GM18526 (cell line): ENCODE data around the gene LY6G6F.
A peak's percentile ranks its signal among the peaks of the same experiment; 100 is the strongest.

ENCODE experiments used
- POLR2A ChIP-seq: IDR thresholded peaks from 3 replicates; pipeline ENCODE4 v1.6.1; 2011; ENCODE audit not compliant: insufficient read length; ENCODE audit errors: extremely low read depth

The LY6G6F gene

DNA sequence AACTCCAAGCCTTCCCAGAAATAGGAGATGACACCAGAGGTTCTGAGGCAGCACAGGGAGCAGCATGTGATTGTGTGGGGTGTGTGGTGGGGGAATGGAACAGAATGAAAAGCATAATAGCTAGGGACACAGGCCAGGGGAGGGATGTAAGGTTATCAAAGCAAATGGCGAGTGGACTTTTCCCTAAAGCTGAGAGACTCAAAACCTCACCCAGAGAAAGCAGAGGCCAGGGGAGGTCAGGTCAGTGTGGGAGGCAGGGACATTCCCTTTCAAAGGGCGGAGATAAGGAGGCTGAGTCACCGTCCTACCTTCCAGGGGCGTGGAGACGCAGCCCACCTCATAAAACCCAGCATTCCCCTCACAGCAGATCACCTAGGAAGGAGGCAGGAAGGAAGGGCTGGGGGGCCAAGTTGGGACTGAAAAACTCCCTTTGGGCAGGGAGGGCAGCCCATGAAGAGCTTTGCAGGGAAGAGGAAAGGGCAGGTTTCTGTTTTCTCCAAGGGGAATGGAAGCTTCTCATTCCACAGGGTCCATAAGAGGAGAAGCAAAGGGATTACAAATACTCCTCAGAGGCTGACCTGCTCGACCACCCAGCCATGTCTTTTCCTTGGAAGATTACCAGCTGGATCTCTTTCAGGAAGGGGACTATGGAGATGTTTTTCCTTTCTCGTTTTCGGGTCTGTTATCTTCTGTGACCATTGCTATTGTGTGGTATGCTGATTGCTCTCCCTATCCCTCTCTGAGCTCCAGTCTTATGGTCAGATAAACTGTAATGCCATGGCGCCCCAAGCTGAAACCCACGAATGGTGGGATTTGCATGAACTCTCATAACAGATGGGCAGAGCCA lies 16.2 kb upstream of the LY6G6F start:
- TF ChIP-seq POLR2A = no peak

DNA sequence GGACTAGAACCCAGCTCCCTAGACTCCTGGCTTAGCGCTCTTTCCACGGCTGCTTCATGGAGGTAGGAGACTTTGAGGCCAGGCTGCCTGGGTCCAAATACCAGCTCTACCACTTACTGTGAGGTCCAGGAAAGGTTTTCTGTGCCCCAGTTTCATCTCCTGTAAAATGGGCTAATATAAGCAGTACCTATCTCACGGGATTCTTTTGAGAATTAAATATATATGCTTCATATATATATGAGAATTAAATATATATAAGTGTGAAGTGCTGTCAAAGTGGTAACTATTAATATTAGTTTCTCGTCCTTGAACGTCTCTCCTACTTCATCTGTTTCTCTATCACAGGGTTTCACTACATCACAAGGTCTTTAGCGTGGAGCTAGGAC lies 15.6 kb upstream of the LY6G6F start:
- TF ChIP-seq POLR2A = no peak

DNA sequence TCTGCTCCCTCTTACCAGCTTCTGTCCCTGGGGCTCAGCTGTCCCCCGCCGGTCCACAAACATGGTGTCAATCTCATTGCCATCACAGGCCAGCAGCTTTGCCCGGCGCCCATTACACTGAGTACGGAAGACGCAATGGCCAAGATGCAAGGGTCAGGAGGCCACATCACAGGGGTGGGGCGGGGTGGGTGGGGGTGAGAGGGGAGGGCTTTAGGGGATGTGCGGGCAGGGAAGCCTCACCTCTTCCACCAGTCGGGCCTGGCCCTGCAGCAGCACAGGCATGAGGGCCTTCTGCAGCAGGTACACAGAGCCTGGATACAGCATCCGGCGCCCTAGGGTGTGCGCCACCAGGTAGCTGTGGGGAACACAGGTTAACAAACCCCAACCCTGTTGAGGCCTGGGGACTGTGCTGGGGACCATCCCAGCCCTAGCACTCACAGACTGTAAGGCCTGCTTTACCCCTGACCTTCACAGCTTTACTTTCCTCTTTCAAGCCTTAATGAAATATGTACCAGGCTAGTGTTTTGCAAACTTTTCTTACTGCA lies 15.0 kb upstream of the LY6G6F start:
- TF ChIP-seq POLR2A = no peak

DNA sequence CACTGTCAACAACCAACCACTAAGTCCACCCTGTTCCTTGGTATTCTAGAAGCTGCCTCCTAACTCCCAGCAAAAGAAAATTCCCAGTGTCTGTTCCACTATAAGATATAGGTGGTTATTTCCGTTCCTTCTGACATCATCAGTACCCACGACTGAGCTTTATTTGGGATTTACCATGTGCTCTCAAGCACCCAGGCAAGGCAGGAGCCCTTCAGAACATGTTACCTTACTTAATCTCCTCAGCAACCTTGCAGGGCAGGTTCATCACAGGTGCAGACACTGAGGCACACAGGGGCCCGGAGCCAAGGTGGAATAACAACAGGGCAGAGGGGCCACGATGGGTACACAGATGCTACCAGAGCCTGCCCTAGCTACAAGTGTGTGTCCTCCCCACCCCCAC lies 14.3 kb upstream of the LY6G6F start:
- TF ChIP-seq POLR2A = no peak

DNA sequence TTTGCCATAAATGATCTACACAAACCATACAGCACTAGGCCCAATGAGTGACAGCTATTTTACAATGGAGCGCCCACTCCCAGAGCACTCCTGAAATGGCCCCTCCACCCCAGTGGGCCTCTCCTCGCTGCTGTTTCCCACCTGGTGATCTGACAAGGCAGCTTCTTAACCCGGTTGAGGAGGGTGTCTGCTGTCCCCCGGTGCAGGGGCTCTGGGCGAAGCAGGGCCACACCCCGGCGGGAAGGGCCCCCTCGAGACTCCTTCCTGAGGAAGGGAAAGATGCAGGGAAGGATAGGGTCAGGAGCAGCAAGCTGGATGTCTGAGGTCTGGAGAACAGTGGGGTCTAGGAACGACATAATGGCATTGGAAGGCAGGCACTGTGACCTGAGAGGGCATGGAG lies 13.8 kb upstream of the LY6G6F start:
- no peak for TF ChIP-seq POLR2A

DNA sequence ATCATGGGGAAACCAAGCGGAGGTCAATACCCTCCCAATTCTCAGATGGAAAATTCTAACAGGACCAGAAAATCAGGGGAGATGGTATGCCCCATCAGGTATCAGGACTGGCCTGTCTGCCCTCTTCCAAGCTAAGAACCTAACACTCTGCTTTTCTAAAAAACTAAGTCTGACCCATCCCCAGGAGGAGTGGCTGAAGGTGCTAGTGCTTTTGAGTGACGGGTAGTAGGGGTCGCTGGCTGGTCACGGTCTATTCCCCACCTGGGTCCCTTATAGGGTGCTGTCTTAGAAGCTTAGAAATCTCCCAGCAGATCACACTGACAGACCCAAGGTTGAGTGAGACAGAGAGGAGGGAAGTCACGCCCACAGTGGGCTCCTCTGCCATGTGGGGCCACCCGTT lies 13.1 kb upstream of the LY6G6F start:
- no peak for TF ChIP-seq POLR2A

DNA sequence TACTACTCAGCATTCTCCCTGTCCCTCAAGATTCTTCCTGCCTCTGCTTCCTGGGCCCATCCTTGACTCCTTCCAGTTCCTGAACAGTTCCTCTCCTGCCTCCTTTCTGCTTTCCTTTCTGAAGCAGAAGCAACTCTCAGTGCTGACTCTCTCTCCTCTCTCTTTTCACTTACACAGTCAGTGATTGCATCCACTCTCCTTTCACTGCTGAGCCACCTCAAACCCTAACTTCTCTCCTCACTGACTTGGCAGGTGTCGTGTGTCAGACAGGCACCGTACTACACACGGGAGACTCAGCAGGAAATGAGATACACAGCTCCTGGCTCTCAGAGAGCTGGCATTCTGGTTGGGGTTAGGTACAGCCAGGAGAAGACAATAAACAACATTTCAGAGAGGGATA lies 9.1 kb upstream of the LY6G6F start:
- no peak for TF ChIP-seq POLR2A

DNA sequence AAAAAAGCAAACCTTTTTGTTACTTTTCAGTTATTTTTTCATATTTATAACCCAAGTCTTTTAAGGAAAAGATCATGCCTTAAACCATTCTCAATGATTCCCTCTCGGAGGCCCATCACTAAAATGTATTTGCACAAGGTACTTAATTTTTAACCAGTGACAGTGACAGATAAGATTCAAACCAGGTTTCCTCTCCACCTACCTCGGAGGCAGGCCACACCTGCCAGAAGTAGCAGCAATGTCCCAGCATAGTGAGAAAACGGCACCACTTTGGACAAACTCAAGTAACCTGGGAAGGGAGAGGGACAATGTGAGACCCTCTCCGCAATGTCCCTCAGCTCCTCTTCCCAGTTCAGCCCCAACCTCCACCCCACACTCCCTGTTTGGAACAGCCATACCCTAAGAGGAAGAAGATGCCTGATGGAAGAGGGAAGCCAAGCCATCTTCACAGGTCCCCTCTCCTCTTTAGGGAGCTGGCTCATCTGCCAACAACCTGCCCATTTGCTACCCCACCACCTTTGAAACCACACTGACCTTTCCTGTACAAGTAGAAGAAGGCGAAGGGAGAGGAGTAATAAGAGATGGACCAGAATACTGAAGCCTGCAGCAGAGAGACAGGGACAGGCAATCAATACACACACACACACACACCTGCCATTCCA lies 5.8 kb upstream of the LY6G6F start:
- no peak for TF ChIP-seq POLR2A

DNA sequence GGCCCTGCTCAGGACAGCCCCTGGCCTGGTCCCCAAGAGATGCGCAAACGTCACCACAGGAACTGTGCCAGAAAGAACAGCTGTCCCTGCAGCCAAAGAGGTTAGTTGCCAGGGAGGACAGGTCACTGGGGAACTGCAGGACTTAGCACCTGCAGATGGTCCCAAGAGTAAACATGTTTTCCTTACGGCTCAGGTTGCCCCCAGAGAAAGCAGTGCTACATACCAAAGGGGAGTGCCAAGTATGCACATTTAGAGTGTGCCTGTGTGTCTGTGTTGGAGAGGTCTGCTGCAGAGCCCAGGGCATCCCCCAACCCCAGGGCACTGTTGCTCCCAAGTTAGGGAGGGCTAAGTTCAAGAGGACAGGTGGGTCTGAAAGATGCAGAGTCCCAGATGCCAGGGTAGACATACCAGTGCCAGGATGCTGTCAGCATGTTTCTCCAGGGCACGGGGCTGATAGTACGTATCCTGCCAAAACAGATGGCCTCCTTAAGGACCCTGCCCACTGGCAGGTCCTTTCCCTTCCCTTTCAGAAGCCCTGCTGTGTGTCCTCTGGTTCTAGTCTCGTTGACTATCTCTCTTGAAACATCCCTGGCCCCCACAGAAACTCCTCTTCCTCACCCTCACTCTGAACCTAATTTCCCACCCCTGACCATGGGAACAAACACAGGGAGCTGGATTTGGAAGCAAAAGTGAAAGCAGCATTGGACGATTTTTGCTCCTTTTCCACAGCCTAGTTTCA lies 4.8 kb upstream of the LY6G6F start:
- TF ChIP-seq POLR2A = no peak

DNA sequence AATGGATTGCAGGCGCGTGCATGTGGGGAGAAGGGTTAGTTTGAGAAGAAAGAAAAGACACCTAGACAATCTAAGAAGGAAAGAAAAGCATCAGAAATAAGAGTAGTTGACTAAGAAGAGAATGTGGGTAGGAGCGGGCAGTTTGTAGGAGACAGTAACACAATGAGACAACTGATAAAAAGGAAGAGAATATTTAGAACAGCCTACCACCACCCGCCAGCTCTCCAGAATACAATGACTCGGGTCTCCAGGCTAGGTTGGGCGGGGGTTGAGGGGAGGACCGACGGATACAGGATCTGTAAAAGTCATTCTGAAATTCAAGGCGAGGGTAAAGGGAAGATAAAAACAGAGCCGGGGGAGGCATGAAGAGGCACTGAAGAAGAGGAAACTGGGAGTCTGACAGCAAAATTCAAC lies 4.3 kb upstream of the LY6G6F start:
- no peak for TF ChIP-seq POLR2A

DNA sequence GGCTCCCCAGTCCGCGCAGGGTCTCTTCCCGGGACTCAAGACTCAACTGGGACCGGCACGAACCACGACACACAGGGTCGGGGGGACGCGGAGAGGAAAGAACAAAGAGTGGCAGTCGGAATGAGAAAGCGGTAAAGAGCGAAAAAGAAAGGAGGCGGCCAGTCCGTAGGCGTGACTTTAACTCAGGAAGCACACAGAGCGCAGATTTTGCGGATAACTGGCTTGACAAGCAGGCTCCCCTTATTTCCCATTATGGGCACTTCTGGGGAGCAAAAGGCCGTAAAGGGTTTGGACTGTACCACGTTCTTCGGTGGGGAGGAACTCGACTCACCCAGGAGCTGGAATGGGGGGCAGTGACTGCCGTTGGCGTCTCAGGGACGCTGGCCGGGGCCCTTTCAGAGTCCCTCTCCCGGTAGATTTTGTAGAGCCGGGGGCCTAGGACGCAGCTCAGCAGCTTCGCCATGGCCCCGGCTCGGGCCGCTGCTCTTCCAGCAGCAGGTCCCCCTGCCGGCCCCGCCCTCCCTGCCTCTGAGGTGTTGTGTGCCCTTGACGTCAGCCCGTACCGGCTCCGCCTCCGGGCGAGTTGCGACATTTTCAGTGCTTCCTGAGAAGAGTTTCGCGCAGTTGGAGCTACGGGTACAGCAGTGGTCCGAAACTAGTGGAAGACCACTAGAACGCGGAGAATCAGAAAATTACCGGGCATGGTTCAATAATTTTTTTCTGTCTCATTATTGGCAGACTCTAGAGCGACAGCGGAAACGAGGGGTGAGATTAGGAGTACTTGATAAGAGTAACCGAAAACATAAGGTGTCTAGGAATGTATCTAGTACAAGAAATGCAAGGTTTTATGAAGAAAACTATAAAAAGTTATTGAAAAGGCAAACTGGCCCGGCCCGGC lies 3.6 kb upstream of the LY6G6F start, which contains the start of gene ABHD16A:
Gene ABHD16A, minus strand, starts transcription at position 506 of the 898 bp plus-strand sequence. Its CDS starts 43 bp downstream, at position 463.
- TF ChIP-seq POLR2A = peak; percentile 90

DNA sequence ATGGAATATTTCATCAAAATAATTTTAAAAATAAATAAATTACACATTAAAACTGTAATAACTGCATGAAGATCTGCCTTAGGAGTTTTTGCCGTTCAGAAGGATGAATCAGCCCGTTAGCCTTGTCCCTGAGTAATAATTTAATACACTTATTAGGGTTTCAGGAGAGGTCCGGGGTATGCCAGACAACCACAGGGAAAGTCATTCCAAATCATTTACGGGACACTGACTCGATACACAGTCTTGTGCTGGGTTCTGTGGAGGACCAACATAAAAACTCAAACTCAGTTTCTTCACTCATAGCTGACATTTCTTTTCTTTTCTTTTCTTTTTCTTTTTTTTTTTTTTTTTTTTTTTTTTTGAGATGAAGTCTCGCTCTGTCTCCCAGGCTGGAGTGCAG lies 735 bp upstream of the LY6G6F start:
- no peak for TF ChIP-seq POLR2A

DNA sequence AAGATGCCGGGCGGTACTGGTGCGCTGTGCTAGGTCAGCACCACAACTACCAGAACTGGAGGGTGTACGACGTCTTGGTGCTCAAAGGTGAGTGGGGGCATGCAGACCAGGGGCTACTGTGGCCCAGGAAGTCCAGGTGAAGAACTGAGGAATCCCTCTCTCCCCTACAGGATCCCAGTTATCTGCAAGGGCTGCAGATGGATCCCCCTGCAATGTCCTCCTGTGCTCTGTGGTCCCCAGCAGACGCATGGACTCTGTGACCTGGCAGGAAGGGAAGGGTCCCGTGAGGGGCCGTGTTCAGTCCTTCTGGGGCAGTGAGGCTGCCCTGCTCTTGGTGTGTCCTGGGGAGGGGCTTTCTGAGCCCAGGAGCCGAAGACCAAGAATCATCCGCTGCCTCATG lies 1.0 kb downstream of the LY6G6F start:
- TF ChIP-seq POLR2A = no peak

DNA sequence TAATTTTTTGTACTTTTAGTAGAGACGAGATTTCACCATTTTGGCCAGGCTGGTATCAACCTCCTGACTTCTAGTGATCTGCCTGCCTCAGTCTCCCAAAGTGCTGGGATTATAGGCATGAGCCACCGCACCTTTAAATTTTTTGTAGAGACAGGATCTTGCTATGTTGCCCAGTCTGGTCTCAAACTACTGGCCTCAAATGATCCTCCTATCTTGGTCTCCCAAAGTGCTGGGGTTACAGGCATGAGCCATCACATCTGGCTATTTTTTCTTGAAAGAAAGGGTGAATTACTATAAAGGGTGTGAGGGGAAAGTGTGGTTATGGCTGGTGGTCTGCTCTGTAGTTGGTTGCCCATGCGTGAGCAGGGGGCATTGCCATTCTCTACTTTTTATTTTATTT lies 1.6 kb downstream of the LY6G6F start:
- no peak for TF ChIP-seq POLR2A
